ENCODE data around the gene FAM219A. TPM values are rescaled to one million over a fixed set of nuclear protein-coding genes. Genes with fewer than 3 reads are reported as not detected.

Gene FAM219A
- 11.8 and 15.3 TPM in 2 replicates for total RNA-seq

GRCh38 chr9:34458013-34458958, at the start of gene FAM219A, which contains the start of gene DNAI1:
TSS of gene FAM219A (minus strand) at chr9:34458570. CDS start at chr9:34458263, 307 bp downstream.
TSS of gene DNAI1 (plus strand) at chr9:34458805. CDS start at chr9:34459006, 201 bp downstream.

GRCh38 chr9:34376596-34377403, 81.6 kb downstream of the FAM219A start, which contains the start of gene MYORG:
TSS of gene MYORG (minus strand) at chr9:34376898. CDS start at chr9:34372943, 3,955 bp downstream.

Other genes with a start within 250 kb of the FAM219A start
- gene KIF24, start 129.3 kb downstream of the FAM219A start, total RNA-seq = 1.0 and 5.9 TPM in 2 replicates
- gene NUDT2, start 129.0 kb downstream of the FAM219A start, total RNA-seq = 30.6 and 34.5 TPM in 2 replicates
- gene MYORG, start 81.7 kb downstream of the FAM219A start, total RNA-seq = 4.9 and 6.2 TPM in 2 replicates
- 0.25 TPM in 1 of 2 replicates, not detected in the other for gene DNAI1, start 235 bp upstream of the FAM219A start, total RNA-seq
- gene ENHO, start 64.4 kb upstream of the FAM219A start, total RNA-seq = 0.65 TPM in 1 of 2 replicates, not detected in the other
- gene CNTFR, start 131.2 kb upstream of the FAM219A start, total RNA-seq = not detected in 2 replicates
- 35.4 and 41.2 TPM in 2 replicates for gene RPP25L, start 153.5 kb upstream of the FAM219A start, total RNA-seq
- gene DCTN3, start 161.9 kb upstream of the FAM219A start, total RNA-seq = 85.2 and 97.2 TPM in 2 replicates
- gene ARID3C, start 170.5 kb upstream of the FAM219A start, total RNA-seq = 0.51 TPM in 1 of 2 replicates, not detected in the other
- 156 and 253 TPM in 2 replicates for gene SIGMAR1, start 179.2 kb upstream of the FAM219A start, total RNA-seq
- gene GALT, start 188.1 kb upstream of the FAM219A start, total RNA-seq = 25.4 and 51.0 TPM in 2 replicates
- 9.1 and 15.2 TPM in 2 replicates for gene IL11RA, start 193.6 kb upstream of the FAM219A start, total RNA-seq
- 0.25 TPM in 1 of 2 replicates, not detected in the other for gene CCL27, start 204.1 kb upstream of the FAM219A start, total RNA-seq
- not detected in 2 replicates for gene CCL19, start 232.7 kb upstream of the FAM219A start, total RNA-seq